Measurements from ENCODE around the gene CD40. TPM values are rescaled to one million over a fixed set of nuclear protein-coding genes. Genes with fewer than 3 reads are reported as not detected.
"Not testable (repeated sequence)": the region's sequence is repeated elsewhere in the genome, so short reads cannot be mapped to it uniquely, and the experiment has no call there.

CD40 gene
- polyA plus RNA-seq, 4 donors = 4.4 to 6.6 (median 6.0) TPM

GRCh38 chr20:46091622-46092535 lies 26.2 kb upstream of the CD40 start:
- not testable (repeated sequence) for DNase-seq (ENCODE audit: low read depth in 4 of 4, low spot score in 2 of 4)

- no peak for DNase-seq (ENCODE audit: low read depth in 4 of 4, low spot score in 2 of 4)
These were observed 24.6 kb upstream of the CD40 start for GRCh38 chr20:46093531-46093930.

GRCh38 chr20:46099491-46100287 lies 18.4 kb upstream of the CD40 start:
- no peak for DNase-seq (ENCODE audit: low read depth in 4 of 4, low spot score in 2 of 4)

GRCh38 chr20:46100444-46100843 lies 17.7 kb upstream of the CD40 start:
- DNase-seq (ENCODE audit: low read depth in 4 of 4, low spot score in 2 of 4) = not testable (repeated sequence)

- DNase-seq (ENCODE audit: low read depth in 4 of 4, low spot score in 2 of 4) = no peak
These were observed 17.1 kb upstream of the CD40 start for GRCh38 chr20:46100988-46101387.

GRCh38 chr20:46101957-46102356 lies 16.2 kb upstream of the CD40 start:
- no peak for DNase-seq (ENCODE audit: low read depth in 4 of 4, low spot score in 2 of 4)

GRCh38 chr20:46102940-46103339 lies 15.2 kb upstream of the CD40 start:
- DNase-seq (ENCODE audit: low read depth in 4 of 4, low spot score in 2 of 4) = no peak

- no peak for DNase-seq (ENCODE audit: low read depth in 4 of 4, low spot score in 2 of 4)
These were observed 13.9 kb upstream of the CD40 start for GRCh38 chr20:46104262-46104661.

GRCh38 chr20:46107061-46107460 lies 11.1 kb upstream of the CD40 start:
- no peak for DNase-seq (ENCODE audit: low read depth in 4 of 4, low spot score in 2 of 4)

GRCh38 chr20:46108435-46108841 lies 9.7 kb upstream of the CD40 start:
- DNase-seq (ENCODE audit: low read depth in 4 of 4, low spot score in 2 of 4) = no peak

- no peak for DNase-seq (ENCODE audit: low read depth in 4 of 4, low spot score in 2 of 4)
These were observed 9.1 kb upstream of the CD40 start for GRCh38 chr20:46108976-46109375.

GRCh38 chr20:46111028-46111835 lies 6.9 kb upstream of the CD40 start:
- DNase-seq (ENCODE audit: low read depth in 4 of 4, low spot score in 2 of 4) = no peak

GRCh38 chr20:46111836-46112212 lies 6.3 kb upstream of the CD40 start:
- DNase-seq (ENCODE audit: low read depth in 4 of 4, low spot score in 2 of 4) = no peak

- DNase-seq (ENCODE audit: low read depth in 4 of 4, low spot score in 2 of 4) = no peak
These were observed 5.5 kb upstream of the CD40 start for GRCh38 chr20:46112430-46113112.

- DNase-seq (ENCODE audit: low read depth in 4 of 4, low spot score in 2 of 4) = no peak
These were observed 5.0 kb upstream of the CD40 start for GRCh38 chr20:46113113-46113470.

- no peak for DNase-seq (ENCODE audit: low read depth in 4 of 4, low spot score in 2 of 4)
These were observed 3.7 kb upstream of the CD40 start for GRCh38 chr20:46114449-46114848.

- DNase-seq (ENCODE audit: low read depth in 4 of 4, low spot score in 2 of 4) = no peak
These were observed 437 bp downstream of the CD40 start for GRCh38 chr20:46118481-46119020.

- no peak for DNase-seq (ENCODE audit: low read depth in 4 of 4, low spot score in 2 of 4)
These were observed 973 bp downstream of the CD40 start for GRCh38 chr20:46119028-46119546.

GRCh38 chr20:46119547-46119946 lies 1.4 kb downstream of the CD40 start:
- no peak for DNase-seq (ENCODE audit: low read depth in 4 of 4, low spot score in 2 of 4)

- no peak for DNase-seq (ENCODE audit: low read depth in 4 of 4, low spot score in 2 of 4)
These were observed 2.0 kb downstream of the CD40 start for GRCh38 chr20:46120136-46120535.

Data from left renal cortex interstitium (tissue), 4 donors.